Fibroblast of upper back skin (primary cell): Measurements from ENCODE around the gene CPEB3.
"Not testable (repeated sequence)": the region's sequence is repeated elsewhere in the genome, so short reads cannot be mapped to it uniquely, and the experiment has no call there.

ENCODE experiments used
- DNase-seq: peaks from one replicate; pipeline ENCODE4 v3.0.0-alpha.2; 2013

CPEB3 gene

GRCh38 chr10:92265687-92266258 is 25.1 kb downstream of the CPEB3 start:
- no peak for DNase-seq

GRCh38 chr10:92264249-92264648 is 26.6 kb downstream of the CPEB3 start:
- no peak for DNase-seq

DNA sequence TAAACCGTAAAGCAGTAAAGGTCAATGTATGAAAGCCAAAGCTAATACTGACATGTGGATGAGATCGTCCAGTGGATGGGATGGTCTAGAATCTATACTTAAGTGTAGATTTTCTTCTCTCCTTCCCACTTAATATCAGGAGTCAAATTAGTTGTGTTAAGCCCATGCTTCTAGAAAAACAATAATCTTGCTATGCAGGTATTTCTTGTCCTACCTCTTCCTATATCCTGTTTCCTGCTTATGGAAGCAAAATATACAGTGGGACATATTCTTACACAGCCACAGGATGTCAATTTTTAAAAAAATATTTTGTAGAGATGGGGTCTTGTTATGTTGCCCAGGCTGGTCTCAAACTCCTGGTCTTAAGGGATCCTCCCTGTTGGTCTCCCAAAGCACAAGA is 27.5 kb downstream of the CPEB3 start:
- DNase-seq, result no peak

DNA sequence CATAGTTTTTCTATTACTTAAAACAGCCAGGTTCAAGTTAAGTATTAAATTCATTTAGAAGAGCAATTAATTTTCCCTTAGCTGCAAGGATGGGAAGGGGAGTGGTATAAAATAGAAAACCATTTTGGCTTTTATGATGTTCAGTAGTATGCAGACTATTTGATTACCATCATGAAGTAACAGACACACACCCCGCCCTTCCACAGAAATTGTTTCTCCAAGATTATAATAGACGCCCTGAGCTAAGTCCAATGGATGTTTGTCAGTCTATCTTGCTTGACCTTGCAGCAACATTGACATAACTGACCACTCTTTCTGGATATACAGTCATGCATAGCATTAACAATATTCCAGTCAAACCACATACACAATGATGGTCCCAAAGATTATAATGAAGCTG is 42.3 kb downstream of the CPEB3 start:
- no peak for DNase-seq

DNA sequence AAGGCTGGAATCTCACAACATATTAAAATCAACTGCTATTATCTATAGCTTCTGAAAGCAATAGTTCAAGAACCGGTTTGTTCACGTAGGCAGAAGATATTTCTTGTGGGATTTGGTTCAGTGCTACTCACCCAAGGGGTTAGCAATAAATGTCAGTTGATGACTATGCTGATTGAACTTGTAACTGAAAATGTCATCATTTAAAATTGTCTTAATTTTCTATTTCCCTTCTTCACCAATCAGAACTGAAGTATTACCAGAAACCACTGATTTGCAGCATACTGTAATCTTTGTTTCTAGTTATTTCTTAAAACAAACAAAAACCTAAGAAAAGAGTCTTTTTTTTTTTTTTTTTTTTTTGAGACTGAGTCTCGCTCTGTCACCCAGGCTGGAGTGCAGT is 46.1 kb downstream of the CPEB3 start:
- DNase-seq, result no peak

- DNase-seq, result peak; percentile 62
Observed at GRCh38 chr10:92242910-92243671, 47.8 kb downstream of the CPEB3 start.

DNA sequence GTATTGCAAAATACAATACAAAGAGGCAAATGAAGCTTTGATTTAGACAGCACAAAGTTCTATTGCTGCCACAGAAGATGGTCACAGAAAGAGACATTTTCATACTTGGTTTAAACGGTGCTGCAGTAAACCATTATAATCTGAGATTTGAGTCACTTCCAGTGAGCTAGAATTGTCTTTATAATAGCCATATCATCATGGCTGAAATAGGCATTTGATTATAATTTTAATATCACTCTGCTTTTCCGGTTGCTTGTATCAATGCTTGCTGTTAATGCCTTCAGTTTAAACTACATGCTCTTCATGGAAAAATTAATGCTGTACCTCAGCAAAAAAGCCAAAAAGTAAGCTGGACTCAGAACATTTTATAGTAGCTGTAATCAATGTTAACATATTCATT is 48.5 kb downstream of the CPEB3 start:
- no peak for DNase-seq

DNA sequence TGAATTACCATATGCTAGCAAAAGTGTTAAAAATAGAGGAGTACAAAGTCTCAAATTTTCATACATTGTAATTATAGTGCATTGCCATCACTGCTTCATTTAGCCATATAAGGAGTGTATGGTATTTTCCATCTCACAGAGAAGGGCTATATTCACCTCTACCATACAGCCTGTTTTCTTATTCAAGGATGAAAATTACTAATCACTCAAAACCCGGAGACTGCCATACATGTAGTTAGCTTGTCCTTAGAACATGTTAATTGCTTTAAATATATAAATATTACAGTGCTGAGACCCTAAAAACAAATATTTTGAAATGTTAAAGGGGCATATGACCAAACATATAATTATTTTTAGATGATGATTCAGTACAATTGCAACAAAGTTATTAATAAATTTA is 49.4 kb downstream of the CPEB3 start:
- no peak for DNase-seq

DNA sequence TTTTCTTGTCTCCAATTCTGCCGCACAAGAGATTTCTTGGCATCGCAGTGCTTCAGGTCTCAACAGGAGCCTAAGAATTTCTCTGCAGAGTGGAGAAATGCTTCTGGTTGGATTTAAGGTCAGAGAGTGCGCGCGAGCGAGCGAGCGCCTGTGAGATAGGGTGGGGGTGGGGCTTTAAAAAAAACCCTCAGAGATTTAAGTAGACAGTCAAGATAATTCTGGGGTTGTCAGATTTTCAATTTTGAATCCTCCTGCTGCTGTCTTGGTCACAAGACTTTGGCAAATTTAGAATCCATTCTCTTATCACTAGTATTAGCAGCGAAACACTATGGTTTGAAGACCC is 49.7 kb downstream of the CPEB3 start:
- DNase-seq, result peak; percentile 25

DNA sequence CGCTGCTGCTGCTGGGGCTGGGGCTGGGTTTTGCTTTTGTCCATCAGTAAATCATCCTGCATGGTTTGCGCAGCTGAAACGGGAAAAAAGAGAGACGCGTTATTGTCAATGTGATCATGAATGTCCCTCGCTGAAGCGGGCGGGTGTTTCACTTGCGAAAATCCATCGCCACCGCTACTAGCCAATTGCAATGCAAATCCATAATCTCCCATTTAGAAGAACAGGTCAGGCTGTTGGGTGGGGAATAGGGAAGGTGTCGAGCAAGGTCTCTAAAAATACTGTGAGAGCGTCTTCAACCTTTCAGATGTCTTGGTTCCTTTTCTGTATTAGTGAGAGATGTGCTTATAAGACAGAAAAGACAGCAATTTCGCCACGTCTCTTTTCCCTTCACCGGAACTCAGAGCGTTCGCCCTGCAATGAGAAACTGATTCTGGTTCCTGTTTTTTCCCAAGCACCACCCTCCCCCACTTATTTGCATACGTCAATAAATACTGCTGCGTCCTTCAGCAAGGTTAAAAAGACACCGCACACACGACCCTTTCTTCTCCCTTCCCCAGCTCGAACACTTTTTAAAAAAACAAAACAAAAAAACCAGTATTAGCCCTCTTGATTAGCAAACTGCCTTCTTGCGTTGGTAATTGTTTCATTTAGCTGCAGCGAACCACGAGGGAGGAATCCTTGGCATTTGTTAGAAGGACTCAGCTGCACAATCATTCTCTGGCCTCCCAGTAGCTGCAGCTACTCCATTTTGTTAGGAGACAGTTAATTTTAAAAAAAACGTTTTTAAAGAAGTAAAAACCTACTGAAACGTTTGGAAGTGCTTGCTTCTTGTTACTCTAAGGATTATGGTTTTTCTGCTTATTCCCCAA is 50.4 kb downstream of the CPEB3 start:
- peak; percentile 46 for DNase-seq

- DNase-seq, result peak; percentile 18
Observed at GRCh38 chr10:92239600-92240288, 51.1 kb downstream of the CPEB3 start.

- DNase-seq, result no peak
Observed at GRCh38 chr10:92239151-92239599, 51.7 kb downstream of the CPEB3 start.

DNA sequence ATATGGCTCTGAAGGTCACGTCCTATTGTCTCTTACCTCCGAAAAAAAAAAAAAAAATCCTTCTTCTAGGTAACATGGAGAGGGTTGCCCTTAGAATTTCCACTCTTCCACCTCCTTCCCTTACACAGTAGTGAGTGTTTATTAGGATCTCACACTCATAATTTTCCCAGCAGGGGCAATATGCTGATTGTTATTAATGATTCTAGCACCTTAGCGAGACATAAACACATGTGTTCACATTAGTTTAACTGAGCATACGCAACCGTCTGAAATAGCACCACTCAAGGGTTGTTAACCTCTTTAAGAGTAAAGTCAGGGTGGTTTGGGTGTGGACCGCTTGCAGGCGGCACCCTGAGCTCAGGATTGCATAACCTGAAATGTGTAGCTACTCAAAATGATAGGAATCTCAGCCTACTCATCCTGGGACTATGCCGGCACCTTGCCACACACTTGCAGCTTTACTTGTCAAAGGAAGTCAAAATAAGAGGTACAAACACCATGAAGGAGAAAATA is 52.2 kb downstream of the CPEB3 start:
- peak; percentile 29 for DNase-seq

- DNase-seq, result no peak
Observed at GRCh38 chr10:92238054-92238585, 52.8 kb downstream of the CPEB3 start.

DNA sequence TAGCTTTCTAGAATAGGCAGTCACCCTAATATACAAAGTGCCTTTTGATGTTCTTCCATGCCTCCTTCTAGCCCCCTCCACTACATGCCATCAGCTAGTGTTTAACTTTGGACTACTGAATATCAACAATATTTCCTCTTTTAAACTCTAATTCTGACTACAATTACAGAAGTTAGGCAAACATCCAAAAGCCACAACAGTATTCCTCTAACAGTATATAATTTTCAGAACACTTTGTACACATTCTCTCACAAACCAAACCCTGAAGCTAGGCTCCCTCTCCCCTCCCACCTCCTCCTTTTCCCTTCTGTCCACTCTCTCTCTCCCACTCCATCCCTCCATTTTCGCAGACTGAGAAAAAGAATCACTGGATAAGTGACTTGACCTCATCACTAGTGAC is 59.7 kb downstream of the CPEB3 start:
- DNase-seq, result no peak

- DNase-seq, result peak; percentile 70
Observed at GRCh38 chr10:92222603-92223262, 68.1 kb downstream of the CPEB3 start.

DNA sequence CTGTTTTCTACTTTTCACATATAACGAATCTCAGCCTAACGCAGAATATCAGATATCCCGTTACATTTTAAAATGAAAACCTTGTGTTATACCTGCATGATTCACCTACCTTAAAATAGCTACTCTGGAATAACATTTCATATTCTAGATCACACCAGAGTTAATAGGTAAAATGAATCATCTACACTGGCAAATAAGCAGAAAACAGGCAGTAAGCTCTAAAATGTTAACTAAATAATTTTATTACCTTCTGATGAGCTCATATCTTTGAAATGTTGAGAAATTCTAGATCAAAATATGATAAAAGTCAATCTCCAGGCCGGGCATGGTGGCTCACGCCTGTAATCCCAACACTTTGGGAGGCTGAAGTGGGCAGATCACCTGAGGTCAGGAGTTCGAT is 71.3 kb downstream of the CPEB3 start:
- DNase-seq, result no peak

- DNase-seq, result no peak
Observed at GRCh38 chr10:92218569-92218968, 72.3 kb downstream of the CPEB3 start.

- not testable (repeated sequence) for DNase-seq
Observed at GRCh38 chr10:92216608-92217007, 74.3 kb downstream of the CPEB3 start.

DNA sequence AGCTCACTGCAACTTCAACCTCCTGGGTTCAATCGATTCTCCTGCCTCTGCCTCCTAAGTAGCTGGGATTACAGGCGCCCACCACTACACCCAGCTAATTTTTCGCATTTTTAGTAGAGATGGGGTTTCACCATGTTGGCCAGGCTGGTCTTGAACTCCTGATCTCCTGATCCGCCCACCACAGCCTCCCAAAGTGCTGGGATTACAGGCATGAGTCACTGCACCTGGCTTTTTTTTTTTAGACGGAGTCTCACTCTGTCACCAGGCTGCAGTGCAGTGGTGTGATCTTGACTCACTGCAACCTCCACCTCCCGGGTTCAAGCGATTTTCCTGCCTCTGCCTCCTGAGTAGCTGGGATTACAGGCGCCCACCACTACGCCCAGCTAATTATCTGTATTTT is 75.7 kb downstream of the CPEB3 start:
- not testable (repeated sequence) for DNase-seq

DNA sequence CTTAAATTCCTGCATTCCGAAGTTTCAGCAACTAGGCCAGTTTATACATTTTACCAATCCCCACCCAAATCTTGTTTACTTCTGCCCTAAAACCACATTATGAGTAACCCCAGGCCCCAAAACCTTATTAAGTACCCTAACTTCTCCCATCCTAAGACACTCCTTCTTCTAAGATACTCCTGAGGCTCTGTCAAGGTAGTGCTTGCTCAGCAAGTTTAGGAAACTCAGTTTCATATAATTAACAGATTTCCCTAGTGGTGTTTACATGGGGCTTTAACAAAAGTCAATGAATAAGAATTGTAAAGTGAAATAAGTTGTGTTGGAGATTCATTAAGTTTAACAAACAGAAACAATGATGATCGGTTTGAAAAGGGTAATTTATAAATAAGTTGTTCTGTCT is 77.8 kb downstream of the CPEB3 start:
- DNase-seq, result no peak

DNA sequence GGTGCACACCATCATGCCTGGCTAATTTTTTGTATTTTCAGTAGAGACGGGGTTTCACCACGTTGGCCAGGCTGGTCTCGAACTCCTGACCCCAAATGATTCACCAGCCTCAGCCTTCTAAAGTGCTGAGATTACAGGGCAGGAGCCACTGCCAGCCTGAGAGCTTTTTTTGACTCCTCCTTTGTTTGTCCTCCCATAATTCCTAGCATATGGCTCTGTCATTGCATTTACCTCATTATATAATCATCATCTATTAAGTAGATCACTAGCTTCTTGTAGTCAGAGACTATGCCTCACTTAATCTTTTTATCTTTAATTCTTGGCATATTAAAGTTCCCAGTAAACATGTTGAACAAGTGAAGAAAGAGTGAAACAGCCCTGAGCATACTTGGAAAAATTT is 82.1 kb downstream of the CPEB3 start:
- no peak for DNase-seq
